22Rv1 (cell line): ENCODE results near the gene SLC35A2.
"Not testable (repeated sequence)": the region's sequence is repeated elsewhere in the genome, so short reads cannot be mapped to it uniquely, and the experiment has no call there.

Experiments used
- H3K27ac ChIP-seq: fragments of 450-650 bp; 2 replicates; pipeline ENCODE4 v1.5.1; 2017
- CTCF ChIP-seq: fragments of 450-650 bp; IDR thresholded peaks from 2 replicates; pipeline ENCODE4 v1.5.1; 2017; ENCODE audit warnings: mild to moderate bottlenecking
- ZFX ChIP-seq: fragments of 450-650 bp; IDR thresholded peaks from 2 replicates; pipeline ENCODE4 v1.6.1; 2017; ENCODE audit warnings: antibody characterized with exemption, borderline replicate concordance

Gene SLC35A2

DNA sequence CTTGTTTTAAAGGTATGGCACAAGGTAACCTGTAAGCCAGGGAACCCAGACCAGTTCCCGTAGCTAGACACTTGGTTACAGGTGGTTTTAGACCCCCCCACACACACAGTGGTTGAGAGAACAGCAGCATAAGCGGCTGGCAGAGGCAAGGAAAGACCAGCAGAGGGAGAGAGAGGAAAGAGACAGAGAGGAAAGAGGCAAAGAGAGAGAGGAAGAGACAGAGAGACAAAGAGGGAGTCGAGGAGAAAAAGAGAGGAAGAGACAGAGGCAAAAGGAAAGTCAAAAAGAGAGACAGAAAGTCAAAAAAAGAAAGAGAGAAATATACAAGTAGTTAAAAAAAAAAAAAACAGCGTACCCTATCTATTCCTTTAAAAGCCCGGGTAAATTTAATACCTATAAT lies 56.5 kb downstream of the SLC35A2 start:
- TF ChIP-seq ZFX (no peak), CTCF (no peak)

GRCh38 chrX:48854121-48854804 lies 57.2 kb downstream of the SLC35A2 start:
- H3K27ac ChIP-seq, result not testable (repeated sequence)

More for the DNA sequence above, 56.5 kb downstream of the SLC35A2 start:
- H3K27ac ChIP-seq, result no peak overlapping the region

DNA sequence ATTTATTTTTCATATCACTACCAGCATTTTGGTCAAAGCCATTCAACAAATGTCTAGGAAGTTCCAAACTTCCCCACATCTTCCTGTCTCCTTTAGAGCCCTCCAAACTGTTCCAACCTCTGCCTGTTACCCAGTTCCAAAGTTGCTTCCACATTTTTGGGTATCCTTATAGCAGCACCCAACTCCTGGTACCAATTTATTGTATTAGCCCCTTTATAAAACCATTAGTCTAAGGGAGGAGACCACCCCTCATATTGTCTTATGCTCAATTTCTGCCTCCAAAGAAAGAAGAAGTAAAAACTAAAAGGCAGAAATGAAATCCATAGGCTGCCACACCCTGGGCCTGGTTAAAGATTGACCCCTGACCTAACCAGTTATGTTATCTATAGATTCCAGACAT lies 58.0 kb downstream of the SLC35A2 start:
- H3K27ac ChIP-seq, result not testable (repeated sequence)
